ENCODE results near the gene HSD17B8. TPM values are rescaled to one million over a fixed set of nuclear protein-coding genes. Genes with fewer than 3 reads are reported as not detected.
"Not testable (repeated sequence)": the region's sequence is repeated elsewhere in the genome, so short reads cannot be mapped to it uniquely, and the experiment has no call there.

Gene HSD17B8
- total RNA-seq, 4 donors from 2014 or later, result 15.1 to 42.5 (median 26.3) TPM

- H3K27ac ChIP-seq, result peak overlapping the region in 3 of 4 donors; percentile 15 to 50 (median 39)
- intact Hi-C loops (cut with DNase I), result no loop called here
- no peaks in the 10 kb centered on the region for H3K9me3 ChIP-seq
- peaks cover 0 to 17% (median 0%) of the 10 kb centered on the region in 4 donors for H3K27me3 ChIP-seq
- WGBS, 2 donors, result 20 to 31% methylated on average over 9 of the region's 9 CpGs
- no peak for DNase-seq
- TF ChIP-seq, protein P1, sequence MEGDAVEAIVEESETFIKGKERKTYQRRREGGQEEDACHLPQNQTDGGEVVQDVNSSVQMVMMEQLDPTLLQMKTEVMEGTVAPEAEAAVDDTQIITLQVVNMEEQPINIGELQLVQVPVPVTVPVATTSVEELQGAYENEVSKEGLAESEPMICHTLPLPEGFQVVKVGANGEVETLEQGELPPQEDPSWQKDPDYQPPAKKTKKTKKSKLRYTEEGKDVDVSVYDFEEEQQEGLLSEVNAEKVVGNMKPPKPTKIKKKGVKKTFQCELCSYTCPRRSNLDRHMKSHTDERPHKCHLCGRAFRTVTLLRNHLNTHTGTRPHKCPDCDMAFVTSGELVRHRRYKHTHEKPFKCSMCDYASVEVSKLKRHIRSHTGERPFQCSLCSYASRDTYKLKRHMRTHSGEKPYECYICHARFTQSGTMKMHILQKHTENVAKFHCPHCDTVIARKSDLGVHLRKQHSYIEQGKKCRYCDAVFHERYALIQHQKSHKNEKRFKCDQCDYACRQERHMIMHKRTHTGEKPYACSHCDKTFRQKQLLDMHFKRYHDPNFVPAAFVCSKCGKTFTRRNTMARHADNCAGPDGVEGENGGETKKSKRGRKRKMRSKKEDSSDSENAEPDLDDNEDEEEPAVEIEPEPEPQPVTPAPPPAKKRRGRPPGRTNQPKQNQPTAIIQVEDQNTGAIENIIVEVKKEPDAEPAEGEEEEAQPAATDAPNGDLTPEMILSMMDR (IDR thresholded peaks at IDR 0.05), result no peak
- no peak for TF ChIP-seq POLR2A (IDR thresholded peaks at IDR 0.05)
- peaks cover 8 to 35% (median 20%) of the 10 kb centered on the region in 3 donors for H3K4me1 ChIP-seq
- peaks cover 0 to 31% (median 4%) of the 10 kb centered on the region in 3 donors for H3K36me3 ChIP-seq
- H3K4me3 ChIP-seq, result peak overlapping the region in 3 of 4 donors; percentile 39 to 65 (median 43)
These were observed 9.5 kb downstream of the HSD17B8 start for GRCh38 chr6:33213989-33214335.

DNA sequence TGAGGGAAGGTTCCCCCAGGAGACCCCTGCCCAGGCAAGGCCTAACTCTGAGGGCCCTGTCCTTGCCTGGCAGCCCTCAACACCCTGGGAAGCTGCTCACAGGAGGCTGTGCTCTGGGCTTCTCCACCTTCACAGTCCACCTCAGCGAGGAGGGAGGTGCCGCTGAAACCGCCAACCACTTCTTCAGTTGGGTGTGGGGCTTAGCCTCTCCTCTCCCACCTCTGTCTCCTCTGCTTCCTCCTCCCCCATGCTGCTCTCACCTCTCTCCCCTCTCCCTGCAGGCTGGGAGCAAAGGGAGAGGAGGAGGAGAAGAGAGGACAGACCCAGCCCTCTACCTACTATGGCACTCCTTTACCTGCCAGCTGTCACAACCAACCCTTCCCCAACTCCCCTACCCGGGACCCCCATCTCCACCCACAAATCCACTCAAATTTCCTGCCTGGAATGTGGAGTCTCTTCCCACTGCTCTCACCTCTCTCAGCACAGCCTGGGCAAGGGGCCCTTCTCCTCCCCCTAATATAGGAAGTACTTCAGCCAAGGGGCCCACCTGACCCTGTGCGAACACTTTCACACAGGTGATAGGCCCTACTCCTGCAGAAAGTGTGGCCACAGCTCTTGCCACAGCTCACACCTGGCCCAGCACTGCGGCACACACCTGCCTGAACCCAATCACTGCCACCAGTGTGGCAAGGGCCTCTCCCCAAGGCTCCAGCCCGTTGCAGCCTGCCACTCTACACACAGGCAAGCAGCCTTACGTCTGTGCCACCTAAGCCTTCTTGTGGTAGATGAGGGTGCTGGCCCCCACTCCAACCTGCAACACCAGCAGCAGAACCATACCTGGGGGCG is 11.0 kb downstream of the HSD17B8 start:
- Histone ChIP-seq H3K36me3 (peaks cover 0 to 18% (median 4%) of the 10 kb centered on the region in 3 donors), H3K27ac (no peak overlapping the region), H3K4me1 (peaks cover 7 to 23% (median 18%) of the 10 kb centered on the region in 3 donors), H3K9me3 (no peaks in the 10 kb centered on the region), H3K4me3 (no peak overlapping the region), H3K27me3 (peaks cover 0 to 25% (median 0%) of the 10 kb centered on the region in 4 donors)
- DNase-seq, result no peak
- TF ChIP-seq, protein P1 (IDR thresholded peaks at IDR 0.05), result no peak
- no peak for TF ChIP-seq POLR2A (IDR thresholded peaks at IDR 0.05)
- 70 to 83% methylated on average over 6 to 7 of the region's 9 CpGs for WGBS, 2 donors
- intact Hi-C loops (cut with DNase I), result no loop called here

GRCh38 chr6:33216117-33216649 is 11.7 kb downstream of the HSD17B8 start:
- Histone ChIP-seq H3K36me3 (peaks cover 0 to 11% (median 4%) of the 10 kb centered on the region in 3 donors), H3K4me1 (peaks cover 7 to 23% (median 18%) of the 10 kb centered on the region in 3 donors), H3K9me3 (no peaks in the 10 kb centered on the region), H3K27ac (no peak overlapping the region), H3K27me3 (peaks cover 0 to 32% (median 0%) of the 10 kb centered on the region in 4 donors), H3K4me3 (no peak overlapping the region)
- WGBS, 2 donors, result 86 to 100% methylated on average over 2 of the region's 4 CpGs
- DNase-seq, result no peak
- TF ChIP-seq, protein P1 (IDR thresholded peaks at IDR 0.05), result no peak
- TF ChIP-seq POLR2A (IDR thresholded peaks at IDR 0.05), result no peak
- intact Hi-C loops (cut with DNase I), result no loop called here

- peaks cover 0 to 42% (median 0%) of the 10 kb centered on the region in 4 donors for H3K27me3 ChIP-seq
- no peak for DNase-seq
- no peaks in the 10 kb centered on the region for H3K9me3 ChIP-seq
- no peak overlapping the region for H3K27ac ChIP-seq
- H3K36me3 ChIP-seq, result peaks cover 0 to under 1% (median 0%) of the 10 kb centered on the region in 3 donors
- WGBS, 2 donors, result 50 to 56% methylated on average over 6 of the region's 6 CpGs
- H3K4me1 ChIP-seq, result peaks cover 7 to 21% (median 18%) of the 10 kb centered on the region in 3 donors
- intact Hi-C loops (cut with DNase I), result no loop called here
- no peak overlapping the region for H3K4me3 ChIP-seq
- TF ChIP-seq, protein P1 (IDR thresholded peaks at IDR 0.05), result no peak
- no peak for TF ChIP-seq POLR2A (IDR thresholded peaks at IDR 0.05)
These were observed 12.8 kb downstream of the HSD17B8 start for GRCh38 chr6:33217246-33217645.

GRCh38 chr6:33217681-33218080 is 13.2 kb downstream of the HSD17B8 start:
- 66 to 81% methylated on average over 3 of the region's 3 CpGs for WGBS, 2 donors
- Histone ChIP-seq H3K4me1 (peaks cover 7 to 16% (median 14%) of the 10 kb centered on the region in 3 donors), H3K9me3 (no peaks in the 10 kb centered on the region), H3K27me3 (peaks cover 0 to 46% (median 0%) of the 10 kb centered on the region in 4 donors), H3K27ac (no peak overlapping the region), H3K4me3 (no peak overlapping the region), H3K36me3 (no peaks in the 10 kb centered on the region)
- intact Hi-C loops (cut with DNase I), result no loop called here
- TF ChIP-seq, protein P1 (IDR thresholded peaks at IDR 0.05), result no peak
- no peak for DNase-seq

DNA sequence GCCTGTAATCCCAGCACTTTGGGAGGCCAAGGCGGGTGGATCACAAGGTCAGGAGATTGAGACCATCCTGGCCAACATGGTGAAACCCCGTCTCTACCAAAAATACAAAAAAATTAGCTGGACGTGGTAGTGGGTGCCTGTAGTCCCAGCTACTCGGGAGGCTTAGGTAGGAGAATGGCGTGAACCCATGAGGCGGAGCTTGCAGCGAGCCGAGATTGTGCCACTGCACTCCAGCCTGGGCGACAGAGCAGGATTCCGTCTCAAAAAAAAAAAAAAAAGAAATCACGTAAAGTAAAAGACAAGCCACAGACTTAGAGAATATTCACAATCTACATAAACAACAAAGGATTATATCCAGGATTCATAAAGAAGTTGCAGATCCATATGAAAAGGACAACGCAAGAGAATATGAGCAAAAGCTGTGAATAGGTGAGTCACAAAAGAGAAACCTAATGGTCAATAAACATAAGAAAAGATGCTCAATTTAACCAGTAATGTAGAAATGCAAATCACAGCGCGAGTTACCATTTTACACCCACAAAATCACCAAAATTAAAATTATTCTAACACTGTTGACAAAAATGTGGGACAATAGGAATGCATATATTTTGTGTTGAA is 22.2 kb downstream of the HSD17B8 start:
- H3K4me3 ChIP-seq; H3K4me1 ChIP-seq; H3K9me3 ChIP-seq; DNase-seq; intact Hi-C loops (cut with DNase I); H3K27ac ChIP-seq; H3K36me3 ChIP-seq: not testable (repeated sequence)
- peaks cover 0 to 67% (median 0%) of the 10 kb centered on the region in 4 donors for H3K27me3 ChIP-seq
- 50 to 56% methylated on average over 14 of the region's 14 CpGs for WGBS, 2 donors
